Endometrial microvascular endothelial cells (primary cell): ENCODE measurements around the gene MIA. TPM values are rescaled to one million over a fixed set of nuclear protein-coding genes. Genes with fewer than 3 reads are reported as not detected.
"Not testable (repeated sequence)": the region's sequence is repeated elsewhere in the genome, so short reads cannot be mapped to it uniquely, and the experiment has no call there.

Experiments used
- in situ Hi-C: cut with HindIII; loops from 2 replicates; pipeline ENCODE4 v1.10.0; 2017; ENCODE audit warnings: low sequenced_read_pairs, low pct_unique_long_range_greater_than_20kb; ENCODE audit errors: inconsistent ontology term
- total RNA-seq: library from RNA; depleted of rRNA; stranded (reverse); fragments of >200 nt; gene quantifications from one replicate; pipeline ENCODE4 v1.2.3, GENCODE V29; 2015; ENCODE audit errors: inconsistent ontology term

MIA gene
- total RNA-seq, 1 donor from 2014 or later: not detected

DNA sequence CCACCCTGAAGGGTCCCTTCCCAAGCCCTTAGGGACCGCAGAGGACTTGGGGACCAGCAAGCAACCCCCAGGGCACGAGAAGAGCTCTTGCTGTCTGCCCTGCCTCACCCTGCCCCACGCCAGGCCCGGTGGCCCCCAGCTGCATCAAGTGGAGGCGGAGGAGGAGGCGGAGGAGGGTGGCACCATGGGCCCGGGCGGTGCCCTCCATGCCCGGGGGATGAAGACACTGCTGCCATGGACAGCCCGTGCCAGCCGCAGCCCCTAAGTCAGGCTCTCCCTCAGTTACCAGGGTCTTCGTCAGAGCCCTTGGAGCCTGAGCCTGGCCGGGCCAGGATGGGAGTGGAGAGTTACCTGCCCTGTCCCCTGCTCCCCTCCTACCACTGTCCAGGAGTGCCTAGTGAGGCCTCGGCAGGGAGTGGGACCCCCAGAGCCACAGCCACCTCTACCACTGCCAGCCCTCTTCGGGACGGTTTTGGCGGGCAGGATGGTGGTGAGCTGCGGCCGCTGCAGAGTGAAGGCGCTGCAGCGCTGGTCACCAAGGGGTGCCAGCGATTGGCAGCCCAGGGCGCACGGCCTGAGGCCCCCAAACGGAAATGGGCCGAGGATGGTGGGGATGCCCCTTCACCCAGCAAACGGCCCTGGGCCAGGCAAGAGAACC lies 25.1 kb downstream of the MIA start:
- in situ Hi-C loops: no loop called here

- in situ Hi-C loops: no loop called here
Observed at GRCh38 chr19:40800997-40801377, 25.7 kb downstream of the MIA start.

DNA sequence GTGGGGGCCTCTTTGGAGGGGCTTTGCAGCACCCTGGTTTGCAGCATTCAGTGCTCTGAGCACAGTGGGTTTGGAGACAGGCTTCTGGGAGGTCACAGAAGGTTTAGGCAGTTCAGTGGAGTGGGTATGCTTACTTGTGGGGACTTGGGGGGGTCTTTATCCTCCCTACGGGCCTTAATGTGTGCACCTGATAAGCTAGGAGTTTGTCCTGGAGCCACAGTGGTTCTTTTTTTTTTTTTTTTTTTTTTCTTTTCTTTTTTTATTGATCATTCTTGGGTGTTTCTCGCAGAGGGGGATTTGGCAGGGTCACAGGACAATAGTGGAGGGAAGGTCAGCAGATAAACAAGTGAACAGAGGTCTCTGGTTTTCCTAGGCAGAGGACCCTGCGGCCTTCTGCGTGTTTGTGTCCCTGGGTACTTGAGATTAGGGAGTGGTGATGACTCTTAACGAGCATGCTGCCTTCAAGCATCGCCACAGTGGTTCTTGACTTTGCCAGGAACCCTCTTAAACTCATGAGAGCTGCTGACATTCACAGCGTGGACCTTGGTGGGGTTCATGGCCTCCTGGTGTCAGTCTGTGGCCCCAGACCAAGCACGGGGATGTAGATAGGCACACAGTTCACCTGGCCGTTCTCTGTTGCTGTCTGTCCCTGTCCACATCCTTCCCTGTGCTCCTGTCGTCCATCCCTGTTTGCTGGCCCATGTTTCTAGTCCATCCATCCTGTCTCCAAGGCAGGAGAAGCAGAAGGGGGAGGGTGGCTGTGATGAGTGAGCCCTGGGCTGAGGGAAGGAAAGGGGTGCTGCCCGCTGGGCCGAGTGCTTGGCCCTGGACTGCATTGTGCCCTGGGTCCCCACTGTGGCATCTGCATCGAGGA lies 26.3 kb downstream of the MIA start:
- in situ Hi-C loops: no loop called here

DNA sequence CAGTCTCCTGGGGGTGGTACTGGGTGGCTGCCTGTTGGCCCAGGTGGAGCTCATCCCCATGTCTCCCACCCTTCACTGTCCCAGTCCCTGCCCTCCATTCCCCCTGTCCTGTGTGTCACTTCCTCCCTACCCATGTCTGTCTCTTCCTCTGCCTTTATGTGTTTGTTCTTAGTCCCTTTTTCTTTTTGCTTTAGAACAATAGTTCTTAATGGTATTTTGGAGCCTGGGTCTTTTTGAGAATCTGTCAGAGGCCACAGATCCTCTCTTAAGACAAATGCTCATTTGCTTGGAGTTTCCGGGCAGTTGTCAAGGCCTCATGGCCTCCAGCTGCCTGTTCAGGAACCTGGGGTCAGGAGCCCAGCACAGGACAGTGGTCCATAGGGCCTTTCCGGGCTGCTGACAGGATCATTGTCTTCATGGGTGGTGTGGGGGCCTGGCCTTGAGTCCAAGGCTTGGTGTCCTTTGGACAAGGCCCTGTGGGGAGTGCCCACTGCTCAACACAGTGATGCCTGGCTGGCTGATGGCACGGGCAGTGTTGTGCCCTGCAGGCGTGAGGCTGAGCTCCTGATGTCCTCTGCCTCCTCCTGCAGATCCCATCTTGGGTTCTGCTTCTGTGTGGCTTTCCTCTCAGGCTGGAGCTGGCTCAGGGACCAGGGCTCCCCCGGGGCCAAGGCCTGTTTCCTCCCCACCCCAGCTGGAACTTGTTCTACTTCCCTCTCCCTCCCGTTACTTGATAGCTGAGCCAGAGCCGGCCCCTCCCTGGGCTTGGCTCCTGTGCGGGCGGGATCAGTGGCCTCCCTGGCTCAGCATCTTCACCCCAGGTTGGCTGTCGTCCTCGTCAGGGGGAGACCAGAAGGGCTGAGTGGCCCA lies 27.2 kb downstream of the MIA start:
- in situ Hi-C loops: no loop called here

DNA sequence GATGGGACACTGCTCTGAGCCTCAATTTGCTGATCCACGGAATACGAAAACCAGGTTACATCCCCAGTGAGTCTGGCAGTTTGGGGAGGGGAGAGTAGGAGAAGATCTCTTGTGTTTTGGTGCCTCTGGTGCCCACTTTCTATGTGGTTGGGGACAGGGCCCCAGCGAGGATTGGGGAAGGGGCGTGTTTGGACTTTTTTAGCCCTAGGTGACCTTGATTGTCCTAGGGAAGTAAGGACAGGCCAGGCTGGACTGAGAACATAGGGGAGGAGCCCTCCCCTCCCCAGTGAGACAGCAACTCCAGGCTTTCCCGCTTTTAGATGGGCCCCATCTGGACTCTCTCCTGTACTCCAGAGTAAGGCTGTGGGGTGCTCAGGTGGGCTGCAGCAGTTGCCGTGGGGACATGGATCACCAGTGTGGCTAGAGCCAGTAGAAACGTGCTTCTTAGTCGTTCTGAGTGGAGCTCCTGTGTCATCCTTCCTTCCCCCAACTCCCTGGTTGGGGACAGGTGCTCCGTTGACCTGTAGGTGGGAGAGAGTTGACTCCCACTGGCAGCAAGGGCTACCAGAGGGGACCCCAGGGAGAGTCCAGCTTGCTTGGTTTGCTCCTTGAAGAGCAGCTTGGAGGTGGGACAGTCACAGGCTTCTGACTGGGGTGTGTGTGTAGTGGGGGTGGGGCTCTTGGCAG lies 28.0 kb downstream of the MIA start:
- in situ Hi-C loops: no loop called here

DNA sequence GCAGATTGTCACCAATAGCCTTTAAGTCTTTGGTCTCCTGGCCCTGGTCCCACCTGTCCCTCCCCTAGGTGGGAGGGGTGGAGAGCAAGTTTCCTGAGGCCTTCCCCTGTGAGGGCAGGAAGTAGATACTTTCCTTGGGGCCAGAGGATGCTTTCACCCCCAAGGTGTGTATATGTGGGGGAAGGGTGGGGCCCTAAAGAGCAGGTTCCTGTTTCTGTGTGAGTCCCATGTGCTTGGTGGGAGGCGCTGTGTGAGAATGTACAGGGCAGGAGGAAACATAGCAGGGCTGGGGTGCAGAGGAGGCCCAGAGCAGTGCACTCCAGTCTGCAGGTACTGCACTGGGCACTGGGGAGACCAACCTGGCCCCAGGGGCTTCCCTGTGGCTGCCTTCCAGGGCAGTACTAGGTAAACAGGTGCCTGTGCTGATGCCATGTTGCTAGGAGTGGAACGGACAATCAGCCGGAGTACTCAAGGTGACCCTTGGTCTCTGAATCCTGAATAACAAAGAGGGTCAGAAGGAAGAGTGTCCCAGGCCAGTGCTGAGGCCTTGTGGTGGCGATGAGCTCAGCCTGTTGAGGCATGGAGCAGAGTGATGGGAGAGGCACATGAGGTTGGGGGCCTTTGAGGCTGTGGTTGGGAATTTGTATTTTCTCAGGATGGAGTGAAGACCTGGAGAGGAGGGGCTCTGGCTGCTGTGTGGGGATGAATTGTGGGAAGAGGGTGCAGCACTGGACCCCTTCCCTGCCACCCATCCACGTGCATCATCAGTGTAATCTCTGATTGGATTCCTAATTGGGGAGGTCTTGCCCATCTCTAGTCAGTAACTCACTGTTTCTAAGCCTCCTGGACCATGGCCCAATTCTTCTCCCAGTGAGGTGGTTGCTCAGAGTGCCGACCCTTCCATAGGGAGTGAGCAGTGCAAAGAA lies 28.8 kb downstream of the MIA start:
- in situ Hi-C loops: no loop called here

DNA sequence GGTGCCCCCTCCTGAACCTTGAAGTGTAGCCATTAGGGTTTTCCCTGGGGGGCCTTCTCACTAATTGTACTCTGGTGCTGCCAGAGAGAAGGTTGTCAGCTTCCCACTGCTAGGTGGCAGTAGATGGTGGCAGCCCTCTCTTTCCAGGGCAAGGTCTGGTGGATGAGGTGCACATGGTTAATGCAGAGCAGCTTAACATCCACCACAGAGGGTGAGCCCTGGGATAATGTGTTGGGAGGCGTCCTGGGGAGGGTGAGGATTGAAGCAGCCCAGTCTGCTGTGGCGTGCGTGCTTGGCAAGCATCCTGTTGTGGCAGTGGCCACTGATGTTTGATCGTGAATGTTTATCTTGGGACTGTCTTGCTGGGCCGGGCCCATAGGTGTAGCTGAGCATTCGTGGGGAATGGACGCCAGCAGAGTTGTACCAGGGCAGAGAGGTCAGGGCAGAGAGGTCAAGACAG lies 29.5 kb downstream of the MIA start:
- in situ Hi-C loops: no loop called here

- in situ Hi-C loops: no loop called here
Observed at GRCh38 chr19:40805258-40805868, 30.0 kb downstream of the MIA start.

- in situ Hi-C loops: no loop called here
Observed at GRCh38 chr19:40806423-40807146, 31.3 kb downstream of the MIA start.

DNA sequence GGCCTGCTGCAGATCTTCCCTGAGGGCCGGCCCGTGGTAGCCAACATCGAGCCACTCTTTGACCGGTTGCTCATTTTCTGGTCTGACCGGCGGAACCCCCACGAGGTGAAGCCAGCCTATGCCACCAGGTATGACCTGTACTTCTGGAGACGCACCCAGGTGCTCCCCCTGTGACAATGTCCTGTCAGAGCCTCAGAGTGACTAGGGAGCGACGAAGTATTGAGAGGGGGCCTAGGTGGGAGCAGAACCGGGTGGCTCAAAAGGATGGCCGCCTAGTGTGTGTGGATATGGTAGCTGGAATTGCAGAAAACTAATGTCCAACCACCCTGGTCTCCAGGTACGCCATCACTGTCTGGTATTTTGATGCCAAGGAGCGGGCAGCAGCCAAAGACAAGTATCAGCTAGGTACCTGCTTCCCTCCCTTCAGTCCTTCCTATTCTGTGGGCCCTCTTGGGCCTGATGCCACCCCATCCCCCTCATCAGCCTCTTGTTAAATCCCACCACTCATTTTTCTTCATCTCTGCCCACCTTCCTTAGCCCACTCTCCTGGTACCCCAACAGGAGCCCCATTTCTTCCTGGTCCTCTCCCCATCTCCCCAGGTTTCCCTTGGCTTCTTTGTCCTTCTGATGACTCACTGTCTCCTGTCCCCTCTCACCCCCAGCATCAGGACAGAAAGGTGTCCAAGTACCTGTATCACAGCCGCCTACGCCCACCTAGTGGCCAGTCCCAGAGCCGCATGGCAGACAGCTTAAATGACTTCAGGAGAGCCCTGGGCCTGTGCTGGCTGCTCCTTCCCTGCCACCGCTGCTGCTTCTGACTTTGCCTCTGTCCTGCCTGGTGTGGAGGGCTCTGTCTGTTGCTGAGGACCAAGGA lies 32.1 kb downstream of the MIA start:
- in situ Hi-C loops: no loop called here

GRCh38 chr19:40808021-40808325 lies 32.7 kb downstream of the MIA start:
- in situ Hi-C loops: no loop called here

DNA sequence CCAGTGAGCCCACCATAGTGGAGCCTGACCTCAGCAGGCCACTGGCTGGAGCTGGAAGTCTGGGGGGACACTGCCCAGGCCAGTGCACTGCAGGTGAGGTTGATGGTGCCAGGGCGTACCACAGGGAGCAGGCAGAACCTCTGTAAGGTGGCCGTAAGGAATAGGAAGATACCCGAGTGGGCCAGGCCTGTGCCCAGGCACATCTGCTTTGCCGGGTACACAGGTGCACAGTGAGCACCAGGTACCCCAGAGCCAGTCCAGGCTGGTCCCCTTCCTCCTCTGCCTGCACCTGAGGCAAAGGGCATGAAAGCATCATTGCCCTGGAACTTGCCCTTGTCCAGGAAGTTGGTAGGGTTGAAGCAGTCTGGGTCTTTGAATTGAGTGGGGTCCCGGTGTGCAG lies 33.2 kb downstream of the MIA start:
- in situ Hi-C loops: no loop called here

DNA sequence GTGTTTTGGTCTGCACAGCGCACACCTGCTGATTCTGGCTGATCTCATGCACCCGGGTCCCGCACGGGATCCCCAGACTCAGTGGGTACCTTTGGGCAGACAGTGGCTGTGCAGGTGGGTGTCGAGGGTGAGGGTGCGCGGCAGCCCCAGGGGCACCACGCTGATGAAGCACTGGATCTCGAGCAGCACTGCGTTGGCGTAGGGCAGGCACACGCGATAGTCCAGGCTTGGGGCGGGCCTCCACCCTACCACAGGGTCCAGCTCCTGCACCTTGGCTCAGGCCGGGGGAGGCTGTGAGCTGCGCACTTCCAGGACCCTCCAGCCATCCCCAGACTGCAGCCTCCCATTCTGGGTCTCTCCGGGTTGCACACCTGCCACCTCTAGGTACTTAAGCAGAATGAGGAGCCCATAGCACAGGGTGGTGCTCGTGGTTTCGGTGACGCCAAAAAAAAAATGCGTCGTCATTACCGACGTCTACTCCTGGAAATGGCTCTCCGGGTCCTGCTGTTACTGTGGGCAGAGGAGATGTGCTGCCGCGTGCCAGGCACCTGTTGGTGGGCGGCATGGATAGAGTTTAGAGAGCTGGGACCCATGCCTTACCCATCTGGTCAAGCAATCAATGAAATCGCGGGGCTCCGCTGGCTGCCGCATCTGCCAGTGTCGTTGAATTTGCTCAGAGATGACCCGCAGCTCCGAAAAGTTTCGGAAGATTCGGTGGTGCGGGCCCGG lies 34.2 kb downstream of the MIA start:
- in situ Hi-C loops: no loop called here

DNA sequence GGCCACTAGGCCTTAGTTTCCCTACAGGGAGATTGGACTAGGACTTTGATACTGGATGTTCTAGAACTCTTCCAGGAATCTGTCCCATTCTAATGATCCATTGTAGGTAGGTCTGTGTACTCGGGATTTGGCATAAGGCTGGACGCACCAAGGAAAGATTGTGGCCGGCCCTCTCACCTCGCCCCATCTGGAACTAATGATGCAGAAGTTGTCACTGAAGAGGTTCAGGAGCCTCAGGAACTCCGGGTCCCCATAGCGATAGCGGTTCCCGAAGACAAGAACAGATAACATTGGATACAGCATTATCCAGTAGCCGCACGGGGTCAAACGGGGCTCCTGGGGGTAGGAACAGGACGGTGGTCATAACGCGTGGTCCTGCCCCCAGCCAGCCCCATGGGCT lies 34.8 kb downstream of the MIA start:
- in situ Hi-C loops: no loop called here

DNA sequence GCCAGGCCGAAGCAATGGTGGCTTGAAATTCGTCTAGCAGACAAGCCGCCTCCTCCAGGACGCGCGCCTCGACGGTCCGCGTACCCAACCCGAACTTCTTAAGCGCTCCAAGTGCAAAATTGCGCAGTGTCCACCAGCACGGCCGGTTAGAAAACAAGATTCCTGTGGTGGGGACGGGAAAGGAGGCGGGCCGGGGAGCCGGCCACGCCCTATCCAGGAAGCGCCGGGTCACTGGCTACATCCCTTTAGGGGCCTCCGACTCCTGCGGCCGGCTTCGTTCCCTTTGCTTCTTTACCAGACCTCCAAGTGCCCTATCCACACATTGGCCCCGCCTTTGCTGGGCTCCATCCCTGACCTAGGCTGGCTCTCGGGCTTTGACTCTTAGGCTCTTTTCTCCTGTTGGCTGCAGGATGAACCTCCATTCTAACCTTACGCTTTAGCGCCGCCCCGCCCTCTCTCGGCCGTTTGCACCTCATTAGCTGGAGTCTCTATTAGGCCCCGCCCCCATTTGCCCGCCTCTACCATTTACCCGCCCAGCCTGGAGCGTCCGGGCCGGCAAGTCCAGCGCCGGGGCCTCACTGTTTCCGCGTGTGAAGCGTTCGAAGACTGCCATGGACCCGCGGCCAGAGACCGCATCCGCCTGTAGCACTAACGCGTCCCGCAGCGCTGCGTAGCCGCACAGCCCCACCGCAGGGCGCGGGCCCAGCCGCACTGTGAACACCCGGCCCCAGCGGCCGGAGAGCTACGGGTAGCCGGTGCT lies 35.5 kb downstream of the MIA start:
- in situ Hi-C loops: not testable (repeated sequence)
